Measurements from ENCODE around the gene PCDH9.

Gene PCDH9

DNA sequence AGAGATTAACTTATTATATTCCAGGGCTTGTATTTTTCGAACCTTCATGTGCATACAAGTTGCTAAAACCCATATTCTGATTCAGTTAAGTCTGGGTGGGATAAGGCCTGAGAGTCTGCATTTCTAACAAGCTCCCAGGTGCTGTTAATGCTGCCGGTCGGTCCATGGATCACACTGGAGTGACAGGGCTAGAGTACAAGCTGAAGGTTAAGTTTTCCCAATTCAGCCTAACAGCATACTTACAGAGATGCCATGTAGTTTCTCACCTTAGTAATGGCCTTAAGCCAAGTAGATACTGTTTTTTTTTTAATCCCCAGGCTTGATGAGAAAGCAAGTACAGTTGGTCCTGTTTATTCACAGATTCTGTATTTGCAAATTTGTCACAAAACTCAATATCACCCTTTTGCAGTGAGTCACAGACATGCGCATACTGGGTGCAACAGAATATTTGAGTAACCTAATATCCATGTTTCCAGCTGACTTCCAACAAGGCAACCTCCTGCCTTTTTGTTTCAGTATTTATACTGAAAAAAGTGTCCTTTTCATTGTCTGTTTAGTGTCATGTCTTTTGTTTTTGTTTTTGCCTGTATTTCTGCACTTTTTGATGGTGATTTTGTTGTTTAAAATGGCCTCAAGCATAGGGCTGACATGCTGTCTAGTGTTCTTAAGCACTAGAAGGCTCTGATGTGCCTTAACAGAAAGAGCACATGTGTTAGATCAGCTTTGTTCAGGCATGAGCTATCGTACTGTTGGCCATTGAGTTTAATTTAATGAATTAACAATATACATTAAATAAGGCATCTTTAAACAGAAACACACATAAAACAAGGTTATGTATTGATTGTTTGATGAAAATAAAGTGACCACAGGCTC lies 875.0 kb downstream of the PCDH9 start:
- DNase-seq, result no peak

DNA sequence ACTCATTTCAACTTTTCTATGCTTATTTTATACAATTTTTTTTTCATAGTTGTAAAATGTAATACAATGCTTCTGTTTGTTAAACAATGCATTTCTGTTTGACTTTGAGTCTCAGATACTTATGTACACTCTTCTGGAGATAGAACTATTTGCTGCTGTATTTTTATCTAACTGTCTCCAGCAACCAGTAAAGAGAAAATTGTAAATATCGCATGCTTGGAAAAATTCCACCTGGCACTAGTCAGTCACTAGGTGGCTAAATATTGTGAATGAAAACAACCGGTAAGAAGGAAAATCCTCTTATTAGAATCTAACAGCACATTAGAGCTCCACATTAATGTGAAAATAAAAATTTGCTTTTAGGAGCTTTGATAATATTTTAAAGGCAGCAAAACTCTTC lies 876.5 kb downstream of the PCDH9 start:
- no peak for DNase-seq

DNA sequence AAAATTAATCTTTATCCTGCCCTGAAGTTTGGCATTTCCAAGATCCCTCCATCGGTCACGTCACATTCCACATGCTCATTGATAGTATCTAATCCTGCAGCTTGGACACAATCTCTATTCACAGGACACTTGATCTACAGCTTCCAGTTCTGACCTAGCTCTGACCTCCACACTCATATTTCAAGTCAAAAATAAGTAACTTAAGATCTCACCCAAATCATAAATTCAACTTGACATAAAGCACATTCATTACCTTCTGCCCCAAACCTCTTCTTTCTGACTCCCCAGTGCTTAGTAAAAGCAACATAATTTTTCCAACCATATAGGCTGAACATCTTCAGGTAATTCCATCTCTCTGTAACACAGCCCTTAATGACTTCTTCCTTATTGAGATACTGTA lies 880.2 kb downstream of the PCDH9 start:
- no peak for DNase-seq

DNA sequence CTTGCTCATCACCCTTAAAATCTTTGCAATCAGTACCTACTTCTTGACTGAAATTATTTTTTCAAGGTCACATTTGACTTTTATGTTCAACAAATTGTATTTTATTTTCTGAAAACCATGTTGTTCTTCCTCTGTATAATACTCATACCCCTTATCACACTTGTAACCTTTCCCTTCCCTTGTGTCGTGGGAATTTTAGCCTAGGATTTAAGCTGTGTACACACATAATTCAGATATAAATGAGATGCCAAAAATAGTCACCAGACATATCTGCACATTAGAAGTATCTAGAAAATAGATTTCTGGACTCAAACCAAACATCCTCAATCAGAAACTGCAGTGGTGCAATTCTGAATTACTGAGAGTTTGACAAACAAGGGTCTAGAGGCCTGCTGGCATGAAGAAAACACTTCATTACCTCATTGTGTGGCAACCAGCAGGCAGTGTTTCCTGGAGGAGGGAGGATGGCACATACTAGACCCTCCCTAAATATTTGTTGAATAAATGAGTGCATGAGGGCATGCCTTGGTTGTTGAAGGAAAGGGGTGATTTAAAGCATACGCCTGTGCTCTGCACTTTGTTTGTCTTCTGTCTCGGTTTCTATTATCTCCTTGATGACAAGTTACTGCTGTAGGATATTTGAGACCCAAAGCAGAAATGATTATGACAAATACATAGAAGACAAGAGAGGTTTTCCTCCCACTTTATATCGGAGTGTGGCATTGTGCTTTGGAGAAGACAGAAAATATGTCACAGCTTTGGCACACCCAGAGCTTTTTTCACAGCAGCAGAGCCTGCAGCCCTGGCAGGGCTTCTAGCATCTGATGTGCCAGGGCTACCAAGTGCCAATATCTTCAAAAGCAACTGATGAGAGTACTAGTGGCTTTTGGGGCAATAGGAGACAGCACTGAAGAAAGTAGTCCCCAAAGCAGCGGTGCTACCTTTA lies 881.1 kb downstream of the PCDH9 start:
- peak; percentile 91 for DNase-seq

DNA sequence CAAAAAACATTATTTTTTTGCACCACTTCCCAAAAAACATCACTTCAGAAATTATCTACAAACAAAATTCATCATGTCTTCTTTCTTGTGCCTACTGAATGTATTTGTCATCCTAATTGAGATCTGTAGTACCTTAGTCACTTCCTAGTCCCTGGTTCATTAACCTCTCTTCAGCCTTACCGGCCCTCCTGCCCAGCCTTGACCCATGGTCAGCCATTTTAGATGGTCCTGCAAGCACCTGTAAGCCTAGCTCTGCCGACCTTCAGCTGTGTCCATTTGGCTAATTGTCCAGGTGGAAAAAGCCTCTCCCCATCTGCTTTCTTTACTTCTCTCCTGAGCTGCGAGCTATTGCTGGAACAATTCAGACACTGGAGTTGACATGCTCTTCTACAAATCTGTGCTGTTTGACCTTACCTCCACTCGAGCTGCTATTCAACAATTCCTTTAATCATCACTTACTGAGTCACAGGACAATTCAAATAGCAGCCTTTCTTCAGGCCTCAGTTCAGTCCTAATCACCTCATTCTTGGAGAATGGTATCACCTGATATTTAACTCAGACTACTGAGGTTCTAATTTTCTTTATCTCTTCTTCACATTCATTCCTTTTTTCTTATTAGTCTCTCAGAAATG lies 882.5 kb downstream of the PCDH9 start:
- no peak for DNase-seq

DNA sequence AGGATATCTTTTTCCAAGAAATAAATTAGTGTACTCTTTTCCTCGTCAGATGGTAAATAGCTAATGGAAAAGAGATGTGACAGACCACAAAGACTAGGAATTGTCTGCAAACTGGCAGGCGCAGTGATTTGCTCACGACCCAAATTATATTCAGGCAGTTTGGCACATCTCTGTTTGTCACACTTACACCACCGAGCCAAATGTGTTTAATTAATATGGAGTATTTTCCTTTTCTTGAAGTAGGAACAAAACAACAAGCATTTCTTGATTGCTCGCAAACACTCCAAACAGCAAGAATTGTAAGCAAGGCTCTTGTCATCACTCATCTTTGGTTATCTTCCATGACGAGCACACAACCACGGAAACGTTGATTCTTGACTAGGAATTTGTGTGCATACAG lies 884.2 kb downstream of the PCDH9 start:
- DNase-seq, result no peak

DNA sequence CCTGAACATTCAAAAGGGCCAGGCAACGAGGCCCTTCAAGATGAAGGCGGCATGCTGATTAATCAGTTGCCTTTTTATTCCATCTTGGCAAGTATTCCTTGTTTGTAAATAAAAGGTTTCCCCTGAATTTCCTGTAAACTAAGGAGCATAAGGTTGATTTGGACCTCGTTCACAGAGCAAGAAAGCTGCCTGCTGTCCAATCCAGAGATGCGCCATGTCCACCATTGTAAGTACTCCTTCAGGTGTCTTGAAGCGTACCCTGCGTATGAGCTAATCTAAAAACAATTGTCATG lies 884.7 kb downstream of the PCDH9 start:
- no peak for DNase-seq

DNA sequence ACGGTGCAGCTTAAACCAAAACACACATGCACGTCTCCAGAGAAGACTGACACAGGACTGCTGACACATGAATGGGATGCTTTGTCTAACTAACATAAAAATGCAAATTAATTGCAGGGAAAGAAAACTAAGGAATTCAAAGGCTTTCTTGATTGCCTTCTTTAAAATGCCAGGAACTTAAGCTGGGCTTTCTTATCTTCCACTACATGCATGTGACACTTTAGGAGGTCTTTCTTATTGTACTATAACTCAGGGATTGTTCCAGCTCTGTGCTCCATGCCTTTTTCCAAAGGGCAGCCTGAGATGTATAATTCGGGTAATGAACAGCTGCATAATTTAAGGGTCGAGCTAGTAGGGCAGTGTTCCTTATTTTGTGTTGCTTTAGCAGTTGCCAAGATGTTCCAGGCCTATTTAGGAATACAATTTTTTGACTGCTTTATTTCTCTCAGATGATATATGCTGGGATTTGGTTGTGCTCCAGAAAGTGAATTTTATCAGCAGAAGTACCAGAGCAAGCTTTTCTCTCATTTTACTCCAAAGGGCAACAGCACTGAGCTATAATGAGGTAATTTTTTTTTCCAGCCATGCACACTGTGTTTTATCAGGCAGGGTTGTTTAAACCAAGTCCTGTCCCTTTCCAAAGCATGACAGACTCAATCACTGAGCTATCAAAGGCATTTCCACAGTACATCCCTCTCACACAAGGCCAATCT lies 885.2 kb downstream of the PCDH9 start:
- DNase-seq, result no peak

DNA sequence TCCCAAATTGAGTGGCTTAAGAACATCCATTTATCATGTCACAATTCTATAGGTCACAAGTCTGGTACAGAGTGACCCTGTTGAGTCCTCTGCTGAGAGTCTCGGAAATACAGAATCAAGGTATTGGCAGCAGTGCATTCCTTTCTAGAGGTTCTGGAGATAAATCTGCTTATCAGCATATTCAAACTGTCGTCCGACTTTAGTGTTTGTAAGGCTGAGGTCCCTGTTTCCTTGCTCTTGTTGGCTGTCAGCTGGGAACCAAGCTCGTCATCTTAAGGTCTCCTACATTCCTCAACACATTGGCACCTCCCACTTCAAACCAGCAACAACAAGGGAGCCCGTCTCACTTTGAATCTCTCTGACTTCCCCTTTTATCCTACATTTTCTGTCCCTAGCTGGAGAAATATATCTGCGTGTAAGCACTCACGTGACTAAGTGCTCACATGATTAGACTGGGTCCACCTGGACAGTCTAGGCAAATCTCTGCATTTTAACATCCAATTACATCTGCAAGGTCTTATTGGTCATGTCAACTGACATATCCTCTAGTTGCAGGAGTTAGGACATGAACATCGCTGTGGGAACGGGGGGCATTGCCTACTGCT lies 886.8 kb downstream of the PCDH9 start:
- DNase-seq, result no peak

DNA sequence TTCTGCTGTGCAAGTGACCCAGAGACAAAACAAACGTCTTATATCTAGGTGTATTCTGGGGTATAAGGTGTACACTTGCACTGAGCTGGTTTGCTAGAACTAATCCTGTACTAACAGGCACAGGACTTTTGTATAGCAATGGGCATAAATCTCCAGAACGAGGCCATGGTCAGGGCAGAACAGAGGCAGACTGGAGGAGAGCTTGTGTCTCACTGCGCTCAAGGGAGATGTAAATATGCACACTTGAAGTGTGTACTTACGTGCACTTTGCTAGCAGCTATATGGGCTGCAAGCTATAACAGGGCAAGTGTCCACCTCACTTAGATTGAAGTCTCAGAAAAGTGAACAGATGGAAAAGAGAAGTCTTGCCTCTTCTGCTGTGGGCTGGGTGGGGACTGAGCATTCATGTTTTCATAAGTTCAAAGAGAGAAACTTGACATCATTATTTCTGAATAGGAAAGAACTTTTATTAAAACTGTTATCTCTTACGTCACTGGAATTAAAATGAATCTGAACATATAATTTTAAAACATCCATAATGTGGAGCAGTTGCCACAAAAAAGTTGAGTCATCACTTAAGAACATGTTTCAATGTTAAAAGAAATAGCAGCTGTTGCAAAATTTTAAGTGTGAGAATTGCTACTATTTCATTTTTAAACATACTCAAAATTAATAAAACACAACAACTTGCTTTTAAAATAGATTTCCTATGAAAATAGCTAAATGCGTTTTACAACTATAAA lies 888.3 kb downstream of the PCDH9 start:
- no peak for DNase-seq

DNA sequence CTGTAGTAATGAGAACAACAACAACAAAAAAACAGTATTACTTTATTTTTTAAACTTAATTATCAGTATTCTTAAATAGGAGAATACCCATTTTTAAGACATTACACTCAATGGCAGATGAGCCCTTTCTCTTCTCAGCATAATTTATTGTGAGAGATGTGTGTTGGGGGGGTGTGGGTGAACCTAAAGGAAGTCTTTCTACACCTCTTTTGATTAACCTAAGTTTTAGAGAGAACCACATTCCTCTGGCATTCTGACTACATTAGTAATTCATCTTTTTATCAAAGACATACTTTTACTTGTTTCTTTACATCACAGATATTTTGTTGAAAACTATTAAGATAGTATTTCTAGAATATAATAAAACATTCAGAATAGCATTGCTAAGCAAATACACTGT lies 890.9 kb downstream of the PCDH9 start:
- DNase-seq, result no peak

DNA sequence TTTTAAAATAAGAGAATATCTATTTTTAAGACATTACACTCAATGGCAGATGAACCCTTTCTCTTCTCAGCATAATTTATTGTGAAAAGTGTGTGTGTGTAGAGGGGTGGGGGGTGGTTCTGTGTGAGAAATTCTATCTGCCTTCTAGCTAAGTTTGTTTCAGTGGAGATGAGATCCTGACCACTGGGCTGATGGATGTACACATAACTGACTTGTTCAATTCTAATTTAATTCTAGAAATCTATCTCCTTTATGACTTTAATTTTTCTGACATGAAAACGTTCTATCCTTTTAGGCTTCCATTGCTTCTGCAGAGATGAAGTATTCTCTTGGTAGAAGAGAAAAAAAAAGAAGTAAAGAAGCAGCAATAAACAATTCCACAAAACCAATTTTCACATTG lies 891.6 kb downstream of the PCDH9 start:
- DNase-seq, result no peak

DNA sequence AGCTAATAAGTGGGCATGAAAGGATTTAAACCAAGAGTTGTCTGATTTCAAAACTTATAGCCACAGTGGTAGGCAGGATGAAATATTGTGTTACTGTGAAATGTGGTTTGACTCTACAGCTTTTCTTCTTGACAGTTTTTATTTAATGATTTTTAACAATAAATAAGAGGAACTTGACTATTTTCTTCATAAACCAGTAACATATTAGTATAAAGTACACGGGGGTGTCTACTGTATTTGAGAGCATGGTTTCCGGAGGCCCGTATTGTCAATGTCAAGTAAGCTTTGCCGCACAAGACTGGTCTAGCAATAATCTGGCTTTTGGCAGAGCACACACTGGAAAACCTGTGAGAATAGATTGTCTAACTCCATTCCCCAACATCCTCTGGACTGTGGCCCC lies 894.5 kb downstream of the PCDH9 start:
- no peak for DNase-seq

DNA sequence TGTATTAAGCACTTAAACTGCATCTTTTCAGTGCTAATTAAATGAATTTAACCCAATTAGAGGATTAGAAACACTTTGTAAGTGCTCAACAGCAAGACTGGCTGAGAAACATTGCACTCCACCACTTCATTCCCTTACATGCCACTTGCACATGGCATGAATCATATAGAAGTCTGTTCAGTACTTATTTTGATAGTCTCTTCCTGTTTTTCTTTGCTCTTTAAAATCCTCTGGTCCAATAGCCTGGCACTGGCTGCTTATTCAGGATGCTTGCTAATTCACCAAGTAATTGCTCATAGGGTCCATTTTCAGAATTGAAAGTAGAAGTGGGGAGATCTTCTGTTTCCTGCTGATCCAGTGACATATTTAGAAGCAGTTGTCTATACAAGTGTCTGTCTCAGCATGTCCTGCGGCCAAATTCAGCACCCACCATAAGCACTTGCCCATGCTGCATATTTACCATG lies 900.1 kb downstream of the PCDH9 start:
- peak; percentile 71 for DNase-seq

DNA sequence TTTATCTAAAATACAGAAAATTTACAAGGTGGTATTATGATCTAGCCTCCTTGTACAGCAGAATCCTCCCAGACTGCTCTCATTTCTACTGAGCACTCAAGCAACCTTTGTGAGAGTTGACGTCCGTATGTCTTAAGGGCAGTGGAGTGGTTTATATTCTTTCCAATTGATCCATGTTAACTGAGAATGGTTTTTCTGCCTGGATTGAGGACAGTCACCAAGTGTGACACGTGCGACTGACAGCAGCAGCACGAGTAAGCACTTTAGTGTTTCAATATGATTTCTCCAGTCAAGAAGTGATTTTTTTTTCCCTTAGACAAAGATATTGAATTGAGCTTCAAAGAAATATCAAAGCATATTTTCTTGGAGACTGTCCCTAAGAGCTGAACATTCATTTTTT lies 901.7 kb downstream of the PCDH9 start:
- no peak for DNase-seq

DNA sequence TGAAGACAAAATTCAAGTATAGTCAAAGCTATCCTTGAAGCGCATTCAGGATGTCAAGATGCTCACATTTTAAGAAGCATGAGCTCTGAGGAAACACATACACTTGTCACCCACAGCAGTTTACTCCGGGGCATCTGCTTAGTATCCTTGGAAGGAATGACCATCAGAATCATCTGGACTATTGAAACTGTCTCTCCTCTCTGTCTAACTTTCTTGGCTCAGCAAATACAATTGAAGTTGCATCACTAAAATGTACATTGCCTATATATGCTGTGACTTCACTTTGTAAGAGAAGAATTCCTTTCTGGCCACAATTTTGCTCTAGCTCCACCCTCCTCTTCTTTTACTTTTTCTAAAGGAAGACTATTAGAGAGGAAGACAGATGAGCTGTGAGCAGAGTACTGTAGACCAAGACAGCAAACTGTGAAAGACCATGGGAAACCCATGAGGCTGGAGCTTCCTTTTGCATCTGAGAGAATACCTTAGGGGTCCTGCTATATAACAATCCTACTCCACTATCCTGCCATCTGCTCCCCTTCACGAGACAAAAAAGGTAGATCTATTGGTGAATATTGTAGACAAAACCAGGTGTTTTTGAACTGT lies 906.3 kb downstream of the PCDH9 start:
- no peak for DNase-seq

DNA sequence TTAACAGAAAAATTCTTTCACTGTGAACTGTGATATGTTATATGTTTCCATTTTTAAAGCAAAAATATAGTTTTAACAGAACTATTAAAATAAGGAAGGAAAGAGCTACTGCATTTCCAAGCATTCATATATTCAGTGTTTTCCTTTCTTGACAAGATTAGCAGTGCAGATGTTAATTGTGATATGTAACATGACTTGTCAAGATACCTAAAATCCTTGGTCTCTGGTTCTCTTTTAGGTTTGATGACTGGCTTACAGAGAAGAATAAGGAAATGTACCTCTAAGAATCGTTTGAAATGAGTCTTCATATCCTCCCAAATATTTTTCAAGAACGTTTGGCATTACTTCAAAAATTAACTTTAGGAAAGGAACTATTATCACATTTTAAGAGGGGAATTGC lies 907.2 kb downstream of the PCDH9 start:
- DNase-seq, result no peak

DNA sequence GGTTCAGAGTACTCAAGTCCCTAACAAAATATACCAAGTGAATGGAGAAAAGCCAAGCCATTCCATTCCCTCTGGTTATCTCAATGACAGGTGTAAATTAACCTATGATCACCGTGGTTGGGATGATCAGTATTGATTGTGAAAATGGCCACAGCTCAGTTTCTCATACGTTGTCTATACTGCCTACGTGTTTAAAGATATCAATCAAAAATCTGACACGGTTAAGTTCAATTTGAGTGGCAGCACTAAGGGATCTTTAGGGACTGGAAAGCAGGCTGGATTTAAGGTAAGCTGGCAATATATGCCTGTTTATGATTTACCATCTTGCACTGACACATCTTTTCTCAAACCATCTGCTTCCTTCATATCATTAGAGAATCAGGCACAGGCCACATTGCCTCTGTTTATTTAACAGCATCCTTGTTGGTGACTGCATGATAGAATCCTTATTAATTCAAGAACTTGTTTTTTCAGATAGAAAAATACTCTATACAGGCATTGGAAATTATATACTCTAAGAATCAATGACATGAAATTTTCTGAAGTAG lies 907.9 kb downstream of the PCDH9 start:
- DNase-seq, result no peak

DNA sequence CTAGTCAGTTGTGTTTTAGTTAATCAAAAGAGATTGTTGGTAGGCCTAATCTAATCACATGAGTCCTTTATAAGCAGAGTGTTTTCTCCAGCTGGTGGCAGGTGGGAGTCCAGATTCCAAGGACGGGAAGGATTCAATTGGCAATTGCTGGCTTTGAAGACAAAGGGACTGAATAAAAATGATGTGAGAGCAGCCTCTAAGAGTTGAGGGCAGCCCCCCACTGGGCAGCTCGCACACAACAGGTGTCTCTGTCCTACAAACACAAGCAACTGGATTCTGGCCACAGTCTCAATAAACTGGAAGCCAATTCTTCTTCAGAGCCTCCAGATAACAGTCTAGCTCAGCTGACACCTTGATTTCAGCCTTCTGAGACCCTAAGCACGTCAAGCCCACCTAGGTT lies 915.2 kb downstream of the PCDH9 start:
- DNase-seq, result peak; percentile 43

DNA sequence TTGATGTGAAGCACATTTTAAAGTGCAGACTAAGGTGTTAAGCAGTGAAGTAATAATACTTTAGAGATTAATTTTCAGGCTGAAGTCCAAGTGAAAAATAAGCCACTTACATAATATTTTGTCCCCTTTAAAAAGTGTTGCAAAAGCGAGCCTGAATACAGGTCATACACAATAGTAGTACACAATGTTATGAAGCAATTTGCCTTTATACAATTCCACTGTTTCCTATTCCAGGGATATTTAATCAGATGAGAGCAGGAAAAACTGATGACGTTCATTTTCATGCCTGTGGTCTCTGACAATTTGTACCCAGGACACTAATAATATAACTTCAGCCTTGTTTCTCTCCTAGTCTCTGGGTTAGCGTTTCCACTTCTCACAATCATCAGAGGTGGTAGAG lies 916.7 kb downstream of the PCDH9 start:
- no peak for DNase-seq
